GM23338 (cell line): Measurements from ENCODE around the gene ANKS1B. TPM values are rescaled to one million over a fixed set of nuclear protein-coding genes. Genes with fewer than 3 reads are reported as not detected.

Experiments
- ATAC-seq: fragments of 200-7000 bp; cut with Tn5 transposase; 3 replicates; pipeline ENCODE4 v1.9.1; 2020
- DNase-seq: peaks from one replicate; pipeline ENCODE4 v3.0.0-alpha.2; 2015; ENCODE audit warnings: low spot score
- H2AFZ ChIP-seq: fragments of 200-600 bp; sonication (generic); 2 replicates; pipeline ENCODE4 v1.8.0; 2016; ENCODE audit warnings: antibody characterized with exemption, mild to moderate bottlenecking, moderate library complexity
- H3F3A ChIP-seq: fragments of 200-600 bp; sonication (generic); replicated peaks from 2 replicates; pipeline ENCODE4 v1.8.0; 2017; ENCODE audit warnings: antibody characterized with exemption, mixed run types, low read depth
- H3K27ac ChIP-seq: fragments of 200-600 bp; sonication (generic); 2 replicates; pipeline ENCODE4 v1.6.1; 2016; ENCODE audit warnings: low read depth
- H3K27me3 ChIP-seq: fragments of 200-600 bp; sonication (generic); 2 replicates; pipeline ENCODE4 v1.8.0; 2016; ENCODE audit warnings: mild to moderate bottlenecking, mixed run types, moderate library complexity; ENCODE audit not compliant: insufficient read depth
- H3K36me3 ChIP-seq: fragments of 200-600 bp; sonication (generic); 2 replicates; pipeline ENCODE4 v1.8.0; 2016; ENCODE audit warnings: mild to moderate bottlenecking; ENCODE audit not compliant: insufficient read depth
- H3K4me1 ChIP-seq: fragments of 200-600 bp; sonication (generic); 2 replicates; pipeline ENCODE4 v1.8.0; 2016; ENCODE audit warnings: mild to moderate bottlenecking, moderate library complexity; ENCODE audit not compliant: insufficient read depth
- H3K4me2 ChIP-seq: fragments of 200-600 bp; sonication (generic); 2 replicates; pipeline ENCODE4 v1.7.1; 2017; ENCODE audit warnings: mixed run types
- H3K4me3 ChIP-seq: fragments of 200-600 bp; sonication (generic); 2 replicates; pipeline ENCODE4 v1.6.1; 2016; ENCODE audit warnings: mixed run types
- H3K79me2 ChIP-seq: fragments of 200-600 bp; sonication (generic); replicated peaks from 2 replicates; pipeline ENCODE4 v1.8.0; 2017; ENCODE audit warnings: mild to moderate bottlenecking; ENCODE audit not compliant: insufficient read depth
- H3K9me2 ChIP-seq: fragments of 200-600 bp; sonication (generic); 2 replicates; pipeline ENCODE4 v1.8.0; 2017; ENCODE audit not compliant: insufficient read depth
- H4K20me1 ChIP-seq: fragments of 200-600 bp; sonication (generic); replicated peaks from 2 replicates; pipeline ENCODE4 v1.8.0; 2017; ENCODE audit warnings: mild to moderate bottlenecking; ENCODE audit not compliant: insufficient read depth
- H3K27ac Mint-ChIP-seq: 2 replicates; pipeline ENCODE4 v1.8.0; 2020; ENCODE audit warnings: inconsistent platforms, mild to moderate bottlenecking, moderate library complexity, mixed read lengths
- H3K27me3 Mint-ChIP-seq: 3 replicates; pipeline ENCODE4 v1.8.0; 2022; ENCODE audit warnings: low read depth, mild to moderate bottlenecking, moderate library complexity, mixed read lengths, inconsistent platforms; ENCODE audit not compliant: insufficient read depth, poor library complexity
- H3K36me3 Mint-ChIP-seq: 3 replicates; pipeline ENCODE4 v1.8.0; 2021; ENCODE audit warnings: low read depth, mild to moderate bottlenecking, inconsistent platforms, moderate library complexity, mixed read lengths
- H3K4me1 Mint-ChIP-seq: 3 replicates; pipeline ENCODE4 v1.8.0; 2020; ENCODE audit warnings: mild to moderate bottlenecking, inconsistent platforms, mixed read lengths
- H3K4me3 Mint-ChIP-seq: 3 replicates; pipeline ENCODE4 v1.8.0; 2021; ENCODE audit warnings: moderate library complexity, mild to moderate bottlenecking, inconsistent platforms, mixed read lengths
- H3K9me3 Mint-ChIP-seq: 3 replicates; pipeline ENCODE4 v1.8.0; 2020; ENCODE audit warnings: moderate library complexity, mild to moderate bottlenecking, inconsistent platforms, mixed read lengths
- CREB1 ChIP-seq: fragments of 250-450 bp; sonication (Bioruptor Pico); IDR thresholded peaks from 2 replicates; pipeline ENCODE4 v1.5.0; 2020; ENCODE audit warnings: low read depth, mild to moderate bottlenecking, moderate library complexity
- CTCF ChIP-seq, 2 experiments: fragments of 200-600 bp in 1 of 2; sonication (generic) in 1 of 2; conservative IDR thresholded peaks; 2 replicates each; pipeline versions ENCODE4 v1.5.1 to v1.6.1; 2016 to 2017; ENCODE audit warnings: antibody characterized with exemption in 2 of 2, low read depth in 2 of 2, mild to moderate bottlenecking in 2 of 2, moderate library complexity in 1 of 2
- ETS1 ChIP-seq: IDR thresholded peaks from 2 replicates; pipeline ENCODE4 v1.6.1; 2016; ENCODE audit warnings: antibody characterized with exemption
- EZH2 ChIP-seq: fragments of 200-600 bp; sonication (generic); IDR thresholded peaks from one replicate; pipeline ENCODE4 v1.8.0; 2017; ENCODE audit warnings: antibody characterized with exemption, mild to moderate bottlenecking, low read depth; ENCODE audit not compliant: unreplicated experiment
- EZH2phosphoT487 ChIP-seq: fragments of 200-600 bp; sonication (generic); IDR thresholded peaks from one replicate; pipeline ENCODE4 v1.8.1; 2018; ENCODE audit warnings: antibody characterized with exemption; ENCODE audit not compliant: unreplicated experiment
- JUNB ChIP-seq: IDR thresholded peaks from one replicate; pipeline ENCODE4 v1.6.1; 2016; ENCODE audit warnings: antibody characterized with exemption; ENCODE audit not compliant: unreplicated experiment
- NANOG ChIP-seq: IDR thresholded peaks from 2 replicates; pipeline ENCODE4 v1.6.1; 2016; ENCODE audit warnings: antibody characterized with exemption, borderline replicate concordance
- POLR2AphosphoS5 ChIP-seq: IDR thresholded peaks from 2 replicates; pipeline ENCODE4 v1.6.1; 2016; ENCODE audit warnings: antibody characterized with exemption, low read depth
- REST ChIP-seq: IDR thresholded peaks from one replicate; pipeline ENCODE4 v1.6.1; 2018; ENCODE audit warnings: antibody characterized with exemption; ENCODE audit not compliant: unreplicated experiment
- STAT1 ChIP-seq: IDR thresholded peaks from one replicate; pipeline ENCODE4 v1.6.1; 2016; ENCODE audit warnings: antibody characterized with exemption; ENCODE audit not compliant: unreplicated experiment
- ZNF114 ChIP-seq: fragments of 250-450 bp; sonication (Bioruptor Pico); IDR thresholded peaks from 2 replicates; pipeline ENCODE4 v1.5.0; 2020; ENCODE audit warnings: mild to moderate bottlenecking, moderate library complexity
- ZNF331 ChIP-seq: fragments of 250-450 bp; sonication (Bioruptor Pico); IDR thresholded peaks from 2 replicates; pipeline ENCODE4 v1.5.0; 2020; ENCODE audit warnings: low read depth, mild to moderate bottlenecking, moderate library complexity
- ZNF462 ChIP-seq: fragments of 250-450 bp; sonication (Bioruptor Pico); IDR thresholded peaks from 2 replicates; pipeline ENCODE4 v1.5.0; 2020; ENCODE audit warnings: mild to moderate bottlenecking, moderate library complexity
- polyA plus RNA-seq: library from polyadenylated mRNA; unstranded; fragments of >200 nt; fragmentation: Nextera tagmentation; extraction: Ambion mirVana; gene quantifications from 2 replicates; pipeline ENCODE4 v1.2.1, GENCODE V29; 2016
- total RNA-seq: library from RNA; depleted of rRNA; stranded (reverse); fragments of >200 nt; shearing (Covaris generic); gene quantifications from 2 replicates; pipeline ENCODE4 v1.2.3, GENCODE V29; 2014

Gene ANKS1B
- total and polyA plus RNA-seq, 2 experiments from 2014 or later, result 4.3 to 5.8 TPM

GRCh38 chr12:98727196-98727595 lies 1257.5 kb downstream of the ANKS1B start:
- Mint-ChIP-seq H3K9me3 (no peaks in the 10 kb centered on the region), H3K36me3 (peaks cover 3% of the 10 kb centered on the region; the same call in 2 of the 3 replicates), H3K4me1 (peaks cover 2% of the 10 kb centered on the region; the same call in 1 of the 3 replicates), H3K27ac (no peak overlapping the region), H3K27me3 (no peaks in the 10 kb centered on the region), H3K4me3 (no peak overlapping the region)
- TF ChIP-seq ZNF331 (CRISPR knock-in tag), result no peak
- TF ChIP-seq POLR2AphosphoS5, result no peak
- TF ChIP-seq ZNF114, result no peak
- no peak for TF ChIP-seq REST
- TF ChIP-seq ETS1, result no peak
- no peak for TF ChIP-seq JUNB
- TF ChIP-seq CREB1 (CRISPR knock-in tag), result no peak
- TF ChIP-seq STAT1, result no peak
- TF ChIP-seq ZNF462, result no peak
- no peak for TF ChIP-seq EZH2
- no peak for TF ChIP-seq NANOG
- no peak for TF ChIP-seq EZH2phosphoT487
- TF ChIP-seq CTCF (conservative IDR thresholded peaks at IDR 0.05; ENCODE audit: low read depth in 2 of 2), result no peak
- Histone ChIP-seq H3K27ac (no peak overlapping the region), H3K9me2 (no peaks in the 10 kb centered on the region), H3K4me2 (no peak overlapping the region), H3F3A (no peaks in the 10 kb centered on the region), H3K79me2 (no peaks in the 10 kb centered on the region), H3K27me3 (no peaks in the 10 kb centered on the region), H3K4me1 (no peaks in the 10 kb centered on the region), H3K4me3 (no peak overlapping the region), H4K20me1 (no peaks in the 10 kb centered on the region), H3K36me3 (no peaks in the 10 kb centered on the region; the same call in 1 of the 2 replicates), H2AFZ (no peak overlapping the region)
- ATAC-seq, result no peak
- DNase-seq, result no peak
